B cell (primary cell): ENCODE results near the gene GNB1. TPM values are rescaled to one million over a fixed set of nuclear protein-coding genes. Genes with fewer than 3 reads are reported as not detected.

ENCODE experiments used
- ATAC-seq: fragments of 200-7000 bp; cut with Tn5 transposase; one replicate; pipeline ENCODE4 v1.10.0; 2021; ENCODE audit warnings: low read depth, mild to moderate bottlenecking, moderate number of reproducible peaks, moderate library complexity
- CTCF ChIA-PET: fragments of 350-600 bp; sonication (Branson Sonifier 250); formaldehyde crosslinking; loops from one replicate; lab custom pipeline; 2021; ENCODE audit warnings: antibody characterized with exemption, inconsistent platforms; lab: Charles Lee
- POLR2A ChIA-PET: fragments of 350-600 bp; sonication (Branson Sonifier 250); formaldehyde crosslinking; loops from one replicate; lab custom pipeline; 2021; ENCODE audit warnings: antibody characterized with exemption; lab: Charles Lee
- DNase-seq: peaks from one replicate; pipeline ENCODE4 v3.0.0; 2013
- H2AFZ ChIP-seq: 2 replicates; pipeline ENCODE4 v1.6.1; 2012; ENCODE audit warnings: mild to moderate bottlenecking, low read depth, low read length; ENCODE audit not compliant: insufficient read depth, poor library complexity, severe bottlenecking
- H3K27ac ChIP-seq, 2 donors: 1 replicate in 1 of 2; 2 replicates in 1 of 2; pipeline ENCODE4 v1.5.1; 2012 to 2013; ENCODE audit warnings: low read length in 2 of 2, mild to moderate bottlenecking in 2 of 2, moderate library complexity in 1 of 2
- H3K27me3 ChIP-seq, 4 experiments: fragments of 200-600 bp in 1 of 4; sonication (generic) in 1 of 4; replicated peaks in 1 of 4; 1 replicate in 2 of 4; 2 replicates in 2 of 4; pipeline versions ENCODE4 v1.6.1 to v1.7.0; 2013 to 2016; ENCODE audit warnings: low read length in 3 of 4, mild to moderate bottlenecking in 2 of 4, mixed read lengths in 1 of 4, moderate library complexity in 1 of 4; ENCODE audit not compliant: insufficient read depth in 4 of 4, control insufficient read depth in 3 of 4; ENCODE audit errors: control extremely low read depth in 1 of 4
- H3K36me3 ChIP-seq, 2 experiments: replicated peaks in 1 of 2; 1 replicate in 1 of 2; 2 replicates in 1 of 2; pipeline versions ENCODE4 v1.6.1 to v1.7.1; 2013; ENCODE audit warnings: low read length in 1 of 2; ENCODE audit not compliant: insufficient read depth in 2 of 2, control insufficient read depth in 1 of 2; ENCODE audit errors: control extremely low read depth in 1 of 2, extremely low read depth in 1 of 2
- H3K4me1 ChIP-seq, 2 donors: fragments of 200-600 bp in 1 of 2; sonication (generic) in 1 of 2; 1 replicate in 1 of 2; 2 replicates in 1 of 2; pipeline versions ENCODE4 v1.5.1 to v1.6.1; 2013 to 2017; ENCODE audit warnings: low read length in 2 of 2; ENCODE audit not compliant: control insufficient read depth in 2 of 2, insufficient read depth in 2 of 2
- H3K4me2 ChIP-seq: replicated peaks from 2 replicates; pipeline ENCODE3; 2012; ENCODE audit warnings: mild to moderate bottlenecking, low read depth, low read length; ENCODE audit not compliant: poor library complexity, severe bottlenecking
- H3K4me3 ChIP-seq, 5 experiments: fragments of 200-600 bp in 1 of 5; sonication (generic) in 1 of 5; 1 replicate in 3 of 5; 2 replicates in 2 of 5; pipeline versions ENCODE4 v1.5.1 to v1.7.0; 2011 to 2016; ENCODE audit warnings: low read length in 4 of 5, mild to moderate bottlenecking in 4 of 5, low read depth in 2 of 5, control low read depth in 1 of 5, moderate library complexity in 1 of 5; ENCODE audit not compliant: insufficient read depth in 1 of 5; ENCODE audit errors: control extremely low read depth in 1 of 5, extremely low read depth in 1 of 5
- H3K79me2 ChIP-seq: fragments of 200-600 bp; sonication (generic); one replicate; pipeline ENCODE4 v1.6.0; 2016; ENCODE audit warnings: low read length; ENCODE audit not compliant: control insufficient read depth, insufficient read depth
- H3K9ac ChIP-seq: fragments of 200-600 bp; sonication (generic); 2 replicates; pipeline ENCODE4 v1.6.1; 2017; ENCODE audit warnings: mild to moderate bottlenecking, low read length, moderate library complexity
- H3K9me3 ChIP-seq, 3 donors: one replicate each; pipeline versions ENCODE4 v1.6.1 to v1.7.1; 2013; ENCODE audit warnings: low read length in 2 of 3; ENCODE audit not compliant: control insufficient read depth in 2 of 3, insufficient read depth in 1 of 3; ENCODE audit errors: control extremely low read depth in 1 of 3
- H4K20me1 ChIP-seq: 2 replicates; pipeline ENCODE4 v1.6.0; 2012; ENCODE audit warnings: mild to moderate bottlenecking, low read length; ENCODE audit not compliant: insufficient read depth, control insufficient read depth, poor library complexity, severe bottlenecking
- H3K27ac Mint-ChIP-seq: one replicate; pipeline ENCODE4 v1.8.0; 2021; ENCODE audit warnings: mixed read lengths
- H3K27me3 Mint-ChIP-seq: one replicate; pipeline ENCODE4 v1.8.0; 2021; ENCODE audit warnings: mixed read lengths
- H3K4me1 Mint-ChIP-seq: one replicate; pipeline ENCODE4 v1.8.0; 2021; ENCODE audit warnings: mixed read lengths
- H3K4me3 Mint-ChIP-seq: one replicate; pipeline ENCODE4 v1.8.0; 2021; ENCODE audit warnings: mixed read lengths
- H3K9me3 Mint-ChIP-seq: one replicate; pipeline ENCODE4 v1.8.0; 2022; ENCODE audit warnings: mixed read lengths; ENCODE audit not compliant: insufficient read depth
- CTCF ChIP-seq: fragments of 200-600 bp; IDR thresholded peaks from one replicate; pipeline ENCODE4 v1.8.0; 2022; ENCODE audit warnings: antibody characterized with exemption, mild to moderate bottlenecking
- EZH2 ChIP-seq: IDR thresholded peaks from 2 replicates; pipeline ENCODE4 v1.6.1; 2012; ENCODE audit warnings: borderline replicate concordance, low read depth, mild to moderate bottlenecking, moderate library complexity, low read length; ENCODE audit not compliant: insufficient read depth, poor library complexity, severe bottlenecking
- WGBS: methylation state at CpG from one replicate; pipeline ENCODE4 v1.1.5; 2013; ENCODE audit warnings: missing lambda C conversion rate; ENCODE audit not compliant: insufficient coverage; 5-methylcytosine and 5-hydroxymethylcytosine counted together
- intact Hi-C: fragments of 100-400 bp; cut with micrococcal nuclease; formaldehyde crosslinking; loops from one replicate; pipeline ENCODE4 v1.10.0; 2022
- polyA plus RNA-seq: library from polyadenylated mRNA; depleted of rRNA; stranded (reverse); fragments of >200 nt; gene quantifications from 2 replicates; pipeline ENCODE4 v1.2.3, GENCODE V29; 2012
- total RNA-seq, 2 donors: library from RNA; stranded (reverse); fragments of 120-200 nt in 1 of 2; gene quantifications; 1 replicate in 1 of 2; 2 replicates in 1 of 2; pipeline versions ENCODE4 v1.2.3 to v1.2.4, GENCODE V29; 2013 to 2022

The GNB1 gene
- total and polyA plus RNA-seq, 2 donors (not counting 1 experiment from before 2014, with no cell fraction given) = 249 to 269 TPM

GRCh38 chr1:1764876-1765470, 125.9 kb downstream of the GNB1 start:
- Mint-ChIP-seq H3K4me1 (peaks cover 5% of the 10 kb centered on the region), H3K27ac (no peak overlapping the region), H3K27me3 (no peaks in the 10 kb centered on the region), H3K9me3 (no peaks in the 10 kb centered on the region), H3K4me3 (no peak overlapping the region)
- Histone ChIP-seq H3K4me1 (no peaks in the 10 kb centered on the region), H3K9ac (no peak overlapping the region), H3K36me3 (peaks cover 0 to 83% of the 10 kb centered on the region in 2 experiments), H3K27ac (no peak overlapping the region), H2AFZ (no peak overlapping the region), H3K9me3 (peaks cover 0 to 6% (median 0%) of the 10 kb centered on the region in 3 donors), H3K4me3 (no peak overlapping the region), H3K79me2 (peaks cover 100% of the 10 kb centered on the region), H4K20me1 (peaks cover 83% of the 10 kb centered on the region), H3K27me3 (no peaks in the 10 kb centered on the region), H3K4me2 (no peak overlapping the region)
- POLR2A ChIA-PET = no interaction called here
- ATAC-seq (no peak), DNase-seq (no peak)
- intact Hi-C loops = no loop called here
- CTCF ChIA-PET = interaction anchor here (1.8 kb wide), 1 partner anchor 144 kb away, joined by 8 read pairs; no protein-coding TSS in a partner anchor
- TF ChIP-seq CTCF = no peak
- no peak for TF ChIP-seq EZH2
- WGBS = 94% methylated on average over 18 of the region's 23 CpGs
